Measurements from ENCODE around the gene MDFIC2. TPM values are rescaled to one million over a fixed set of nuclear protein-coding genes. Genes with fewer than 3 reads are reported as not detected.

The MDFIC2 gene
- total and polyA plus RNA-seq, 4 donors, result not detected

- H3K9me3 ChIP-seq (ENCODE audit: control insufficient read depth in 4 of 4, low read length in 3 of 4), result no peaks in the 10 kb centered on the region
- DNase-seq (ENCODE audit: low spot score), result no peak
- H3K27ac ChIP-seq (ENCODE audit: low read depth in 1 of 2, low read length in 2 of 2), result no peak overlapping the region
- H3K4me3 ChIP-seq (ENCODE audit: low read depth in 1 of 3, low read length in 3 of 3), result no peak overlapping the region
- H3K4me1 ChIP-seq (ENCODE audit: control insufficient read depth in 4 of 4, insufficient read depth in 4 of 4, low read length in 3 of 4), result peaks cover 0 to 2% (median 0%) of the 10 kb centered on the region in 4 donors
- H3K9ac ChIP-seq (ENCODE audit: low read depth in 1 of 2, low read length in 2 of 2), result no peak overlapping the region
- H3K27me3 ChIP-seq (ENCODE audit: control insufficient read depth in 4 of 4, insufficient read depth in 4 of 4, low read length in 3 of 4), result peaks cover 0 to 3% (median 1%) of the 10 kb centered on the region in 4 donors
- no peak for TF ChIP-seq REST (IDR thresholded peaks at IDR 0.05)
- WGBS, result 42% methylated on average over 12 of the region's 12 CpGs
- H3K36me3 ChIP-seq (ENCODE audit: control insufficient read depth in 4 of 4, insufficient read depth in 3 of 4, low read depth in 1 of 4, low read length in 3 of 4), result no peaks in the 10 kb centered on the region
Observed at GRCh38 chr3:70182166-70182565, 130.3 kb downstream of the MDFIC2 start.

- H3K27ac ChIP-seq (ENCODE audit: low read depth in 1 of 2, low read length in 2 of 2), result no peak overlapping the region
- TF ChIP-seq HNF4G (IDR thresholded peaks at IDR 0.05), result no peak
- no peak for TF ChIP-seq CTCF (IDR thresholded peaks at IDR 0.05; ENCODE audit: low read depth, low read length, missing input control)
- no peak for TF ChIP-seq TAF1 (conservative IDR thresholded peaks at IDR 0.05)
- TF ChIP-seq ZBTB33 (IDR thresholded peaks at IDR 0.05), result no peak
- TF ChIP-seq MAX (IDR thresholded peaks at IDR 0.05), result no peak
- TF ChIP-seq JUND (IDR thresholded peaks at IDR 0.05), result no peak
- TF ChIP-seq SP1 (IDR thresholded peaks at IDR 0.05), result no peak
- no peak for TF ChIP-seq FOXA2 (IDR thresholded peaks at IDR 0.05)
- TF ChIP-seq REST (IDR thresholded peaks at IDR 0.05), result no peak
- no peak for TF ChIP-seq GABPA (IDR thresholded peaks at IDR 0.05 in 1 of 2, conservative IDR thresholded peaks at IDR 0.05 in 1 of 2)
- no peak for TF ChIP-seq RAD21 (IDR thresholded peaks at IDR 0.05)
- TF ChIP-seq EGR1 (IDR thresholded peaks at IDR 0.05; ENCODE audit: low read depth in 2 of 2), result no peak
- TF ChIP-seq NR2F2 (IDR thresholded peaks at IDR 0.05), result no peak
- no peaks in the 10 kb centered on the region for H3K9me3 ChIP-seq (ENCODE audit: control insufficient read depth in 4 of 4, low read length in 3 of 4)
- no peak overlapping the region for H3K4me3 ChIP-seq (ENCODE audit: low read depth in 1 of 3, low read length in 3 of 3)
- 84% methylated on average over 6 of the region's 6 CpGs for WGBS
- no peaks in the 10 kb centered on the region for H3K36me3 ChIP-seq (ENCODE audit: control insufficient read depth in 4 of 4, insufficient read depth in 3 of 4, low read depth in 1 of 4, low read length in 3 of 4)
- H3K27me3 ChIP-seq (ENCODE audit: control insufficient read depth in 4 of 4, insufficient read depth in 4 of 4, low read length in 3 of 4), result peaks cover 0 to 3% (median 1%) of the 10 kb centered on the region in 4 donors
- H3K4me1 ChIP-seq (ENCODE audit: control insufficient read depth in 4 of 4, insufficient read depth in 4 of 4, low read length in 3 of 4), result peaks cover 0 to 2% (median 0%) of the 10 kb centered on the region in 4 donors
- H3K9ac ChIP-seq (ENCODE audit: low read depth in 1 of 2, low read length in 2 of 2), result no peak overlapping the region
- no peak for DNase-seq (ENCODE audit: low spot score)
Observed at GRCh38 chr3:70180664-70181063, 131.8 kb downstream of the MDFIC2 start.
